HCEC 1CT (cell line): ENCODE measurements around the gene ALCAM.
"Not testable (repeated sequence)": the region's sequence is repeated elsewhere in the genome, so short reads cannot be mapped to it uniquely, and the experiment has no call there.

Source experiments
- DNase-seq: peaks from one replicate; pipeline ENCODE4 v3.0.0-alpha.2; 2017

ALCAM gene

DNA sequence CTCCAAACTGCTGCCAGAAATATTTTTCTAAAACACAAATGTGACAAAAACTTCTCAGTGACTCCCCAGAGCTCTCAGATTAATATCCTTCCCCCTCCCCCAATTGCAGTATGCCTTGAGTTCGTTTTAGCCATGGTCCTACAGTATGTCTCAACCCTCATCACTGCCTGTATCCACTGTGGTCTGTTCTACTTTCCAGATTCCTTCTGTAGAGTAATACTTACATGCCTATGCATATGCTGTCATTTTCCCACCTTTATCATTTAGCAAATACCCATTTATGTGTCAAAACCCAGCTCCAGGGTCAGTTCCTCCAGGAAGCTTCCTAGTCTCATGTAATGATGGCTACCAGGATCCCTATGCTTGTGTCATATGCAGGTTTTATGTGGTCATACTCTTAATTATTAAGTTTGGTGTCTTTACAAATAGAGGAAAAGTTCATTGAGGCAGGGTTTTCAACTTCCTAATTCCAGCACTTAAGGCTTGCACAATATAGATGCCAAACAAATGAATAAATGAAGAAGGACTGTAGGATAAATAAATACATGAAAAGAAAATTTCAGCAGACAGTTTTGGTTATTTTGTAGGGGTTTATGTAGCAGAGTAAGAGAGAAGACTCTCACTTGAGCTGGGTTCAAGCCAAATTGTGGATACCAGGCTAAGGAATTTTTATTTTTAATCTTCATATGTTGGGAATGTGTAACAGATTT lies 170.8 kb downstream of the ALCAM start:
- peak; percentile 60 for DNase-seq

- no peak for DNase-seq
These were observed 171.8 kb downstream of the ALCAM start for GRCh38 chr3:105538483-105538882.

DNA sequence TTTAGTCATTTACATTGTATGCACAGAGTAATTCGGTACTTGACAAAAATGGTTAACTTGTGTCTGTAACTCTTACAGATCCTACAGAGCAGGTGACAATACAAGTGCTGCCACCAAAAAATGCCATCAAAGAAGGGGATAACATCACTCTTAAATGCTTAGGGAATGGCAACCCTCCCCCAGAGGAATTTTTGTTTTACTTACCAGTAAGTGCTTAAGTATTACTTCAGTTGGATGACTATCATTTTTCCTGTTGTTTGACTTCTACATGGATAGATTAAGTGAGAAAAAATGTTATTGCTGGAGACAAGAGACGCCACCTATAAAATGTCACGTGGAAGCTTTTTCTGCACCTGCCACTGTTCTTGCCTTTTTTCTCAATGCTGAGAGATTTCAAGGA lies 173.2 kb downstream of the ALCAM start:
- no peak for DNase-seq

GRCh38 chr3:105542282-105543019 lies 175.7 kb downstream of the ALCAM start:
- no peak for DNase-seq

GRCh38 chr3:105545051-105545450 lies 178.3 kb downstream of the ALCAM start:
- no peak for DNase-seq

DNA sequence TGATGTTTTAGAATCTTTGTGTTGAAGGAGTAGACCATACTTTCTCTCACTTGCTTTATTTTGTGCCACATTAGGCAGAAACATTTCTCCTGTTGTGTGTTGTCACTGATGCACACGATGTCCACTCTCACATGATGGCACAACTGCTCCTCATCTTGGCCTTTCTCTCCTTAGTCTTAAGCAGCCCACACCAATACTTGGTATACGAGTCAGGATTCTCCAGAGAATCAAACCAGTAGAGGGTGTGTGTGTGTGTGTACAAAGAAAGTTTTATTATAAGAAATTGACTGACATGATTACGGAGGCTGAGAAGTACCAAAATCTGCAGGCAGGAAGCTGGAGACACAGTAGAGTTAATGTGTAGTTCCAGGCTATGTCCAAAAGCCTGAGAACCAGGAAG lies 187.1 kb downstream of the ALCAM start:
- peak; percentile 6 for DNase-seq

DNA sequence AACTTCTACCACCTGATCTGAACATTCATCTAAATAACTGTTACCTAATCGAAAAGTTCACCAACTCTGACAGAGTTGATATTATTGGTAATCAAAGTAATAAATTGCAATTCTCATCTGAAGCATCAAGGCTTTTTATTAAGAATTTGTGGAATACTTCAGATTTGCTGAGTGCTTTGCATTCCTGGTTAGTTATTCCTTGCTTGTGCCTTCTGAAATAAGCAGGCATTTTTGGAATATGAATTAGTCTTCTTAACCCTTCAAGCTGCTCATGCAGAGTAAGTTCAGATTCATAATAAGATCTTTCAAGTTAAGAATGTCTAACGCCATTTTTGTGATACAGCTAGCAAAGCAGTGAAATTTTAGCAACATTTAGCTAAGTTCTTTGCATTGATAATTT lies 188.5 kb downstream of the ALCAM start:
- DNase-seq = no peak

DNA sequence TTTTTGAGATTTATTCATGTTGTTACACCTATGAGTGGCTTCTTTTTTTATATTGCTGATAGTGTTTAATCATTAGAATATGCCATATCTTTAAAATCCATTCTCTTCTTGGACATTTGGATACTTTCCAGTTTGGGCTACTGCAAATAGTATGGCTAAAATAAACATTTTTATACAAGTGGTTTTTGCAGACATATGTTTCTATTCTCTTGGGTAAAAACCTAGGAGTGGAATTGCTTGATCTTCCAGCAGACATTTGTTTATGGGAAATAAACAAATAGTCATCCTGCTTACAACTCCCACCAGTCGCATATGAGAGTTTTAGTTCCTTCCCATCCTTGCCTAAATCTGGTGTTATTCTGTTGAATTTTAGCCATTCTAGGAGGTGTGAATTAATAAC lies 193.1 kb downstream of the ALCAM start:
- peak; percentile 2 for DNase-seq

- no peak for DNase-seq
These were observed 195.2 kb downstream of the ALCAM start for GRCh38 chr3:105561876-105562275.

- DNase-seq = no peak
These were observed 198.0 kb downstream of the ALCAM start for GRCh38 chr3:105564546-105565288.

DNA sequence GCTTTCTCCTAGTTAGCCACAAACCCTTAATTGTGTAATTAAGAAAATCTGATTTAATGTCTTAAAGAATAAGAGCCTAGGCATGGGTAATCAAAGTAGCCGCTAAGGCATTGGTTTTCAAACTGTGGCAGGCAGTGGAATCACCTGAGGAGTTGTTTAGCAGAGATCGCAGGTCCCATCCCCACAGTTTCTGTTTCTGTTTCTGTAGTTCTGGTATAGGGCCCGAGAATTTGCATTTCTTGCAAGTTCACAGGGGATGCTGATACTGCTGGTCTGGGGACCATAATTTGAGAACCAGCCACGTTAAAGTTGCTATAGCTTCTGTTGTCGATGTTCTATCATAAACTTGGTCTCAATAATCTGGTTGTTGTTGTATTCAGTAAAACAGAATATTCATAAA lies 204.3 kb downstream of the ALCAM start:
- no peak for DNase-seq

DNA sequence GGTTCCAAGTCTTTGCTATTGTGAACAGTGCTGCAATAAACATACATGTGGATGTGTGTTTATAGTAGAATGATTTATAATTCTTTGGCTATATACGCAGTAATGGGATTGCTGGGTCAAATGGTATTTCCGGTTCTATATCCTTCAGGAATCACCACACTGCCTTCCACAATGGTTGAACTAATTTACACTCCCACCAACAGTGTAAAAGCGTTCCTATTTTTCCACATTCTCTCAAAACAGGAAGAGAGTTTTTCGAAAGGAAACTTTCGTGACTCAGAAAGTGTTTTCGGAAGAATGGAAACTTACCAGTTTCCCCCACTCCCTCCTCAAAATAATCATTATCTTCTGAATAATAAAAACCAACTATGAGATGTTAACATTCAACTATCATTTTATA lies 205.8 kb downstream of the ALCAM start:
- DNase-seq = no peak

GRCh38 chr3:105579439-105579838 lies 212.7 kb downstream of the ALCAM start:
- no peak for DNase-seq

GRCh38 chr3:105580296-105580965 lies 213.7 kb downstream of the ALCAM start:
- DNase-seq = no peak

- DNase-seq = no peak
These were observed 215.3 kb downstream of the ALCAM start for GRCh38 chr3:105582015-105582414.

DNA sequence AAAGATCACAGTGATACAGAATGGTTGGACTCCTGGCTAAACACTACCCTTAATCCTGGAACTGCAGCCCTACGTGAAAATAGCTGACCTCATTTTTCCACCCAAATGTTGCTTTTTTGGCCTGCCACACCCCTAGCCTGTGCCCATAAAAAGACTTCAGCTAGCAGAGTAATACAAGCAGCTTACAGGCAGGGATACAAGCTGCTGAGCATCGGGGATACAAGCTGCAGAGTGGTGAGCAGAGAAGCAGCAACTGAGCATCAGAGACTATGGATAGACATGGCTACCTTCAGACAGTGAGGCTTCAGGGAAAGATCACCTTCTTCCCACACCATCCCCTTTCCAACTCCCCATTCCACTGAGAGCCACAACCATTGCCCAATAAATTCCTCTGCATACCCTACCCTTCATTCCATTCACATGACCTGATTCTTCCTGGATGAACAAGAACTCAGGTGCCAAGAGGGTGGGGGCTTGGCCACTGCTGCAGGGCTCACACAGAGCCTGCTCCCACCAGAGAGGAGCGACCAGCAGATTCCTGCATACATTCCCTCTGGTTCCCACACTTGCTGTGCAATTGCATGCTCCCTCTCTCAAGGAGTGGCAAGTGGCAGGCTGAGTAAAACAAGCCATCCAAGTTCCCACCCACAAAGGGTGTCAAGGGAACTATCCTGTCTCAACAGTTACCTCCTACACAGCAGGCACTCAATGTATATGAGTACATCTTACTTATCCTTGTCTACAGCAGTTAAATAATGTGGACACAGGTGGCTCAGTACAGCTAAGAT lies 217.5 kb downstream of the ALCAM start:
- no peak for DNase-seq

DNA sequence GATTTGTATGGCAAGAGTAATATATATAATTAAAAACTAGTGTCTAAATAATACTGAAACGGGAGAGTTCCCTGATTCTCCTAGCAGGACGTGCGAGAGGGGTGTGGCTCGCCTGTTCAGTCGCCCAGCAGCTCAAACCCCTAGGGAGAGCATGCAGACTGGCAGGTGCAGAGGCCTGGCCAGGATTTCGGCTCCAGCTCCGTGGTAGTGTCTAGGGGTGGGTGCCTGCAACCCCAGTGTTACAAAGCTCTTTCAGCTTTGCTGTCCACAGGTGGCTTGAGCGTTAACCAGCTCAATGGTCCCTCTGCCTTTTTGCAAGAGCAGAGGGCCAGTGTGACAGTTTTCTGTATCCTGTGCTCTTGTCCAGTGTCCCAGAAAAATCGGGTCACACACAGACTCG lies 226.6 kb downstream of the ALCAM start:
- no peak for DNase-seq

DNA sequence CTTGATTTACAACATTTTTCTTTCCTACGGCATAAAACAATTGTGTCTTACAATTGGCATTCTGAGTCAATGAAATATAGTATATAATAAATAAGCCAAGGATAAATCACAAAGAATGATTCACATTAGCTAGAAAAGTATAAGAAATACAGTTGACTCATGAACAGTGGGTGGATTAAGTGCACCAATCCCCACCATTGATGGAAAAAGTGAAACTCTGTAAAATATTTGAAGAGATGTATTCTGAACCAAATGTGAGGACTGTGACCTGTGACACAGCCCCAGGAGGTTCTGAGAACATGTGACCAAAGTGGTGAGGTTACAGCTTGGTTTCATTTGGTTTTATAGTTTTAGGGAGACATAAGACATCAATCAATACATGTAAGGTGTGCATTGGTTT lies 227.5 kb downstream of the ALCAM start:
- peak; percentile 82 for DNase-seq

DNA sequence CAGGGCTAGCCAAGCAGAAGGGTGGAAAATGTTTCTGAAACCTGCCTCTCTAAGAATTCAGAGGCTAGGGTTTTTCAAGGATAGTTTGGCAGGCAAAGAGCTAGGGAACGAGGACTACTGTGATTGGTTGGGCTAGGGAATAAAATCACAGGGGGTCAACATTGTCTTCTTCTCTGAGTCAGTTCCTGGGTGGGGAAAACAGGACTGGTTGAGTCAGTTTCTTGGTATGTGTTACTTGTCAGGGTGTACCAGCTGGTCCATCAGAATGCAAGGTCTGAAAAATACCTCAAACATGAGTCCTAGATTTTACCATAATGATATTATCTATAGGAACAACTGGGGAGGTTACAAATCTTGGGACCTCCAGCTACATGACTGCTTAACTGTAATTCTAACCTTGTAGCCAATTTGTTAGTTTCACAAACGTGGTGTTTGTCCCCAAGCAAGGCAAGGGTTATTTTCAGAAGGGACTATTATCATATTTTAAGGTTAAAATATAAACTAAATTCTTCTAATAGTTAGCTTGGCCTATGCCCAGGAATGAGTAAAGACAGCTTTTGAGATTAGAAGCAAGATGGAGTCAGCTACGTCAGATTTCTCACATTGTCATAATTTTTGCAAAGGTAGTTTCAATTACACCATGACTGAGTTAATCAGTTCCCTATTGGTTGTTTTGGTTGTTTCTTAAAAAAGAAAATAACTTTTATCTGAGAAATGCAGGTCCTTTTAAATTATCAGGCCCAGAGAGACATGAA lies 231.5 kb downstream of the ALCAM start:
- peak; percentile 95 for DNase-seq

GRCh38 chr3:105599350-105599749 lies 232.6 kb downstream of the ALCAM start:
- no peak for DNase-seq

GRCh38 chr3:105601756-105602155 lies 235.0 kb downstream of the ALCAM start:
- not testable (repeated sequence) for DNase-seq

DNA sequence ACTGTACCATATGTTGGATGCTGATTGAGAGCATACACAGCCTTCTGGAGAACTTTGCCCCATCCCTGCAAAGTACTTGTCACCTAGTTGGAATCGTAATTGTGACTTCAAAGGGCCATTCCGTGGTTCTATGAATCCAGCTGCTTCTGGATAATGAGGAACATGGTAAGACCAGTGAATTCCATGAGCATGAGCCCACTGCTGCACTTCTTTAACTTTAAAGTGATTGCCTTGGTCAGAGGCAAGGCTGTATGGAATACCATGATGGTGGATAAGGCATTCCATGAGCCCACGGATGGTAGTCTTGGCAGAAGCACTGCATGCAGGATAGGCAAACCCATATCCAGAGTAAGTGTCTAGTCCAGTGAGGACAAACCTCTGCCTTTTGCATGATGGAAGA lies 235.6 kb downstream of the ALCAM start:
- DNase-seq = not testable (repeated sequence)
